ENCODE results near the gene TMEM131. TPM values are rescaled to one million over a fixed set of nuclear protein-coding genes. Genes with fewer than 3 reads are reported as not detected.

Gene TMEM131
- total and polyA plus RNA-seq, 2 of the 8 experiments (the other 6 are each of a cell fraction or from before 2014, with no cell fraction given) = 9.7 to 22.9 TPM

- FAIRE-seq = no peak
- 85% methylated on average over 6 of the region's 6 CpGs; no CpG with 5 or more reads in 1 of the 2 experiments for WGBS, 2 experiments (ENCODE audit: extremely low coverage in 1 of 2, insufficient coverage in 1 of 2, insufficient read length in 1 of 2, insufficient replicate concordance in 2 of 2, low coverage in 1 of 2, low lambda C conversion rate in 2 of 2, missing lambda C conversion rate in 1 of 2)
- Histone ChIP-seq H2AFZ (ENCODE audit: low read length) (no peak overlapping the region), H3K4me3 (ENCODE audit: extremely low read depth in 1 of 4, insufficient read depth in 2 of 4, low read depth in 3 of 4, low read length in 4 of 4) (peak overlapping the region in 1 of 4 experiments; percentile 81; a peak in 4 of 8 replicates), H3K9ac (replicated peaks in 1 of 4; ENCODE audit: extremely low read depth in 1 of 4, low read depth in 3 of 4, low read length in 3 of 4) (no peak overlapping the region; a peak in 1 of 7 replicates), H3K23ac (ENCODE audit: insufficient read length) (no peak overlapping the region), H3K14ac (ENCODE audit: insufficient read length) (no peak overlapping the region), H2BK120ac (replicated peaks; ENCODE audit: low read depth, low read length) (no peak overlapping the region), H3K27ac (ENCODE audit: low read depth, low read length) (no peak overlapping the region), H3K79me1 (ENCODE audit: low read depth, low read length) (peaks cover 3% of the 10 kb centered on the region; the same call in 1 of the 2 replicates), H4K5ac (ENCODE audit: insufficient read length, low read depth, low read length) (no peak overlapping the region), H2BK20ac (ENCODE audit: low read length) (no peak overlapping the region), H3K9me3 (ENCODE audit: insufficient read depth in 2 of 2, low read depth in 1 of 2, low read length in 1 of 2) (no peaks in the 10 kb centered on the region), H4K20me1 (replicated peaks in 1 of 2; ENCODE audit: control insufficient read depth in 1 of 2, insufficient read depth in 2 of 2, low read length in 2 of 2) (peaks cover 7% of the 10 kb centered on the region in 2 experiments), H3K4me2 (ENCODE audit: insufficient read depth in 1 of 2, low read depth in 2 of 2, low read length in 2 of 2) (peak overlapping the region; percentile 60 to 81), H4K8ac (ENCODE audit: extremely low read depth, insufficient read depth, low read length) (no peak overlapping the region), H3K36me3 (ENCODE audit: control insufficient read depth in 2 of 4, insufficient read depth in 4 of 4, low read length in 3 of 4) (no peaks in the 10 kb centered on the region), H3K79me2 (ENCODE audit: control insufficient read depth in 1 of 2, insufficient read depth in 2 of 2, low read length in 2 of 2) (peaks cover 8 to 60% of the 10 kb centered on the region in 2 experiments), H3K56ac (replicated peaks; ENCODE audit: insufficient read length, low read depth, low read length) (no peak overlapping the region), H2BK12ac (ENCODE audit: low read depth, low read length) (no peak overlapping the region), H3K18ac (ENCODE audit: extremely low read depth, low read length) (no peak overlapping the region), H2BK5ac (ENCODE audit: low read depth, low read length) (no peak overlapping the region), H3K4me1 (replicated peaks in 1 of 4; ENCODE audit: control insufficient read depth in 3 of 4, insufficient read depth in 4 of 4, low read length in 3 of 4) (peaks cover 0 to 10% (median 2%) of the 10 kb centered on the region in 4 experiments; a peak in 3 of 7 replicates), H2AK5ac (ENCODE audit: low read depth, low read length) (no peak overlapping the region), H4K91ac (replicated peaks; ENCODE audit: insufficient read length, low read length) (no peak overlapping the region), H3K27me3 (replicated peaks in 1 of 4; ENCODE audit: control insufficient read depth in 3 of 4, extremely low read depth in 1 of 4, insufficient read depth in 3 of 4, low read length in 3 of 4) (no peaks in the 10 kb centered on the region), H3K23me2 (ENCODE audit: low read depth, low read length) (peaks cover 3% of the 10 kb centered on the region; the same call in 1 of the 2 replicates), H2BK15ac (ENCODE audit: low read length) (no peak overlapping the region), H3K4ac (replicated peaks; ENCODE audit: insufficient read length, low read depth, low read length) (no peak overlapping the region)
- no peak for DNase-seq (ENCODE audit: low read depth in 1 of 2, low spot score in 2 of 2)
- POLR2A ChIA-PET (ENCODE audit: partially characterized antibody) = no interaction called here
- CTCF ChIA-PET (ENCODE audit: partially characterized antibody) = no interaction called here
- TF ChIP-seq ZNF274 (IDR thresholded peaks at IDR 0.05; ENCODE audit: borderline replicate concordance, extremely low read depth, low read length) (no peak), KDM5A (IDR thresholded peaks at IDR 0.05; ENCODE audit: low read length) (no peak), CBX8 (IDR thresholded peaks at IDR 0.05; ENCODE audit: borderline replicate concordance, low read depth, low read length) (no peak), KDM4A (IDR thresholded peaks at IDR 0.05; ENCODE audit: low read depth, low read length, severe bottlenecking) (no peak), RAD21 (IDR thresholded peaks at IDR 0.05 in 1 of 2, conservative IDR thresholded peaks at IDR 0.05 in 1 of 2; ENCODE audit: low read depth in 2 of 2, low read length in 2 of 2) (no peak), POU5F1 (IDR thresholded peaks at IDR 0.05; ENCODE audit: low read depth, low read length) (no peak), POLR2AphosphoS5 (IDR thresholded peaks at IDR 0.05; ENCODE audit: low read depth, low read length) (no peak), SP4 (IDR thresholded peaks at IDR 0.05; ENCODE audit: low read length) (no peak), HDAC2 (IDR thresholded peaks at IDR 0.05; ENCODE audit: borderline replicate concordance in 1 of 2, low read depth in 2 of 2, low read length in 2 of 2) (no peak)
These were observed 1.8 kb downstream of the TMEM131 start for GRCh38 chr2:97993926-97994325.

All from H1 (cell line).